HepG2 (cell line): ENCODE results near the gene TMEM139. TPM values are rescaled to one million over a fixed set of nuclear protein-coding genes. Genes with fewer than 3 reads are reported as not detected.
A peak's percentile ranks its signal among the peaks of the same experiment; 100 is the strongest.

Experiments
- ATF7-NPFF ChIP-seq: sonication (generic); formaldehyde crosslinking; IDR thresholded peaks from 2 replicates; pipeline ENCODE4 v1.8.1; 2023; ENCODE audit warnings: mild to moderate bottlenecking, low read depth, missing genetic modification reagents, moderate library complexity
- NFE2L1 ChIP-seq: sonication (generic); formaldehyde crosslinking; IDR thresholded peaks from 2 replicates; pipeline ENCODE4 v1.4.0; 2020; ENCODE audit warnings: missing genetic modification reagents, mild to moderate bottlenecking, borderline replicate concordance
- NFYC ChIP-seq: IDR thresholded peaks from 2 replicates; pipeline ENCODE4 v1.6.1; 2016; ENCODE audit warnings: missing genetic modification reagents, missing compliant biosample characterization
- NR2C2 ChIP-seq: sonication (generic); formaldehyde crosslinking; IDR thresholded peaks from 2 replicates; pipeline ENCODE4 v1.4.0; 2020; ENCODE audit warnings: missing genetic modification reagents, mild to moderate bottlenecking, moderate library complexity, borderline replicate concordance
- NR2F1 ChIP-seq, 2 experiments: fragments of 450-650 bp in 1 of 2; formaldehyde crosslinking in 1 of 2; IDR thresholded peaks; 2 replicates each; pipeline versions ENCODE4 v1.5.0 to v1.6.1; 2016 to 2020; ENCODE audit warnings: mild to moderate bottlenecking in 1 of 2, missing compliant biosample characterization in 1 of 2, missing genetic modification reagents in 1 of 2, moderate library complexity in 1 of 2
- SMC3 ChIP-seq: IDR thresholded peaks from 2 replicates; pipeline ENCODE4 v1.6.1; 2011; ENCODE audit warnings: low read length, improper control_type of control experiment
- SP4 ChIP-seq: sonication (generic); formaldehyde crosslinking; IDR thresholded peaks from 2 replicates; pipeline ENCODE4 v1.8.1; 2023; ENCODE audit warnings: mild to moderate bottlenecking, missing genetic modification reagents
- SPEN ChIP-seq: sonication (generic); formaldehyde crosslinking; IDR thresholded peaks from 2 replicates; pipeline ENCODE4 v1.5.1; 2020; ENCODE audit warnings: low read depth, mild to moderate bottlenecking, missing genetic modification reagents
- SRY ChIP-seq: sonication (generic); formaldehyde crosslinking; IDR thresholded peaks from 2 replicates; pipeline ENCODE4 v1.8.0; 2022; ENCODE audit warnings: mild to moderate bottlenecking, missing genetic modification reagents
- ZFP36L2 ChIP-seq: sonication (generic); formaldehyde crosslinking; IDR thresholded peaks from 2 replicates; pipeline ENCODE4 v1.4.0; 2020; ENCODE audit warnings: missing genetic modification reagents
- ZNF432 ChIP-seq: sonication (generic); formaldehyde crosslinking; IDR thresholded peaks from 2 replicates; pipeline ENCODE4 v1.5.0; 2020; ENCODE audit warnings: missing genetic modification reagents, mild to moderate bottlenecking, borderline replicate concordance
- ZNF660 ChIP-seq: sonication (generic); formaldehyde crosslinking; IDR thresholded peaks from 2 replicates; pipeline ENCODE4 v1.5.1; 2020; ENCODE audit warnings: mild to moderate bottlenecking, low read depth, missing genetic modification reagents, borderline replicate concordance
- polyA plus RNA-seq, 8 experiments: library from polyadenylated mRNA; depleted of rRNA in 3 of 8; stranded (reverse) in 7 of 8; unstranded in 1 of 8; fragments of >200 nt; fragmentation: Illumina TruSeq in 4 of 8; extraction: Trizol in 4 of 8; gene quantifications; 2 replicates each; pipeline versions ENCODE4 v1.2.1 to v1.2.3, GENCODE V29; 2011 to 2016; ENCODE audit warnings: low read depth in 4 of 8, missing spikeins in 1 of 8, mixed read lengths in 1 of 8; ENCODE audit not compliant: insufficient read depth in 1 of 8
- total RNA-seq, 5 experiments: library from RNA; depleted of rRNA; stranded (reverse); fragments of >200 nt; fragmentation: Illumina TruSeq; extraction: Trizol; gene quantifications; 2 replicates each; pipeline ENCODE4 v1.2.3, GENCODE V29; 2016; ENCODE audit warnings: low read depth in 1 of 5
- TF ChIP-seq, protein P1 (sequence below): fragments of 450-650 bp; IDR thresholded peaks from 2 replicates; pipeline ENCODE4 v1.6.1; 2017; ENCODE audit warnings: mild to moderate bottlenecking
- TF ChIP-seq, protein P2 (sequence below): sonication (generic); formaldehyde crosslinking; IDR thresholded peaks from 2 replicates; pipeline ENCODE4 v1.9.0; 2021; ENCODE audit warnings: missing genetic modification reagents, mild to moderate bottlenecking, borderline replicate concordance
- TF ChIP-seq, protein P3 (sequence below): sonication (generic); formaldehyde crosslinking; IDR thresholded peaks from 2 replicates; pipeline ENCODE4 v1.4.0; 2020; ENCODE audit warnings: missing genetic modification reagents, low read depth, mild to moderate bottlenecking, borderline replicate concordance

Gene TMEM139
- total and polyA plus RNA-seq, 2 of the 13 experiments (the other 11 are each of a cell fraction or from before 2014, with no cell fraction given), result 7.9 to 14.0 TPM

DNA sequence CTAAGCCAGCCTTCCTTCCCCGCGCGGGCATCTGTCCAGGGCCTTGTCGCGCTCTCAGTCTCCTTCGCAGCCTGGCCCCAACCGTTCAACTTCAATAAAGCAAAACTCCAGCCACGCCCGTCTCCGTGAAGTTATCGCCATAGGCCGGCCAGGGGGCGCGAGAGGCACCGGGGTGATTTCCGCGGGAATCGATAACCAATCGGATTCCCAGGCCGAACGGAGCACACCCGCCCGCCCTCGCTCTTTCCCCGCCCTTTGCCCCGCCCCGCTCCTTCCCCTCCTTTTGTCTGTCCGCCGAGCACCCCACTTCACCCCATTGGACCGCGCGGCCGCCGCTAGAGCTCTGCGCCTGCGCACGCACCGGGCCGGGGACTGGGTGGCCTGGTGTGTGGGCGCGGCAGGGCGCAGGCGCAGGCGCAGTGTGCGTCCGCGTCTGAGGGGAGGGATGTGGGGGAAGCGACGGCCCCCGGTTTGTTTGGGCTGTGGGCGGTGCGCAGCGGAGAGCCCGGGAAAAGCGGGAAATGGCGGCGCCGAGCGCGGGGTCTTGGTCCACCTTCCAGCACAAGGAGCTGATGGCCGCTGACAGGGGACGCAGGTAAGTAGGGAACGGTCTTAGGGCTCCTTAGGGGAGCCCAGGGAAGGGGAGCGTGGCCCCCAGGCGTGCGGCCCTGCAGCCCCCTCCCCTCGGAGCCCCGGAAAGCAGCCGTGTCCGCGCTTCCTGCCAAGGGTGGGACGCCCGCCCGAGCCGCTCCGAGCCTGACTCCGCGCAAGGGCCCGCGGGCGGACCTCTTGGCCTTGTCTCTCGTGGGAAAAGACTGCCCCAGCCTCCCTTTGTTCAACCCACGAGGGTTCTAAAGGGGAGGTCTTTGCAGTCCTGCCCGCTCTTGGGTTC, 3.4 kb downstream of the TMEM139 start, which contains the start of gene CASP2 (continued):
- TF ChIP-seq, protein P1, sequence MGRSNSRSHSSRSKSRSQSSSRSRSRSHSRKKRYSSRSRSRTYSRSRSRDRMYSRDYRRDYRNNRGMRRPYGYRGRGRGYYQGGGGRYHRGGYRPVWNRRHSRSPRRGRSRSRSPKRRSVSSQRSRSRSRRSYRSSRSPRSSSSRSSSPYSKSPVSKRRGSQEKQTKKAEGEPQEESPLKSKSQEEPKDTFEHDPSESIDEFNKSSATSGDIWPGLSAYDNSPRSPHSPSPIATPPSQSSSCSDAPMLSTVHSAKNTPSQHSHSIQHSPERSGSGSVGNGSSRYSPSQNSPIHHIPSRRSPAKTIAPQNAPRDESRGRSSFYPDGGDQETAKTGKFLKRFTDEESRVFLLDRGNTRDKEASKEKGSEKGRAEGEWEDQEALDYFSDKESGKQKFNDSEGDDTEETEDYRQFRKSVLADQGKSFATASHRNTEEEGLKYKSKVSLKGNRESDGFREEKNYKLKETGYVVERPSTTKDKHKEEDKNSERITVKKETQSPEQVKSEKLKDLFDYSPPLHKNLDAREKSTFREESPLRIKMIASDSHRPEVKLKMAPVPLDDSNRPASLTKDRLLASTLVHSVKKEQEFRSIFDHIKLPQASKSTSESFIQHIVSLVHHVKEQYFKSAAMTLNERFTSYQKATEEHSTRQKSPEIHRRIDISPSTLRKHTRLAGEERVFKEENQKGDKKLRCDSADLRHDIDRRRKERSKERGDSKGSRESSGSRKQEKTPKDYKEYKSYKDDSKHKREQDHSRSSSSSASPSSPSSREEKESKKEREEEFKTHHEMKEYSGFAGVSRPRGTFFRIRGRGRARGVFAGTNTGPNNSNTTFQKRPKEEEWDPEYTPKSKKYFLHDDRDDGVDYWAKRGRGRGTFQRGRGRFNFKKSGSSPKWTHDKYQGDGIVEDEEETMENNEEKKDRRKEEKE, result no peak
- TF ChIP-seq ZFP36L2 (CRISPR knock-in tag) (no peak), ZNF660 (CRISPR knock-in tag) (no peak), ZNF432 (CRISPR knock-in tag) (no peak), NFYC (CRISPR knock-in tag) (peak; percentile 78), SP4 (CRISPR knock-in tag) (peak; percentile 82; the same call in 1 of the 2 replicates), SRY (CRISPR knock-in tag) (no peak), NR2F1 (CRISPR knock-in tag; IDR thresholded peaks at IDR 0.05) (no peak), ATF7-NPFF (peak; percentile 43; the same call in 1 of the 2 replicates), SMC3 (no peak), NR2C2 (CRISPR knock-in tag) (0 out of 2 replicates have a peak, but pooled peaks have one; percentile 20), NFE2L1 (0 out of 2 replicates have a peak, but pooled peaks have one; percentile 52), SPEN (CRISPR knock-in tag) (peak; percentile 77)
- TF ChIP-seq, protein P2, sequence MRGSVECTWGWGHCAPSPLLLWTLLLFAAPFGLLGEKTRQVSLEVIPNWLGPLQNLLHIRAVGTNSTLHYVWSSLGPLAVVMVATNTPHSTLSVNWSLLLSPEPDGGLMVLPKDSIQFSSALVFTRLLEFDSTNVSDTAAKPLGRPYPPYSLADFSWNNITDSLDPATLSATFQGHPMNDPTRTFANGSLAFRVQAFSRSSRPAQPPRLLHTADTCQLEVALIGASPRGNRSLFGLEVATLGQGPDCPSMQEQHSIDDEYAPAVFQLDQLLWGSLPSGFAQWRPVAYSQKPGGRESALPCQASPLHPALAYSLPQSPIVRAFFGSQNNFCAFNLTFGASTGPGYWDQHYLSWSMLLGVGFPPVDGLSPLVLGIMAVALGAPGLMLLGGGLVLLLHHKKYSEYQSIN (CRISPR knock-in tag), result no peak
- TF ChIP-seq, protein P3, sequence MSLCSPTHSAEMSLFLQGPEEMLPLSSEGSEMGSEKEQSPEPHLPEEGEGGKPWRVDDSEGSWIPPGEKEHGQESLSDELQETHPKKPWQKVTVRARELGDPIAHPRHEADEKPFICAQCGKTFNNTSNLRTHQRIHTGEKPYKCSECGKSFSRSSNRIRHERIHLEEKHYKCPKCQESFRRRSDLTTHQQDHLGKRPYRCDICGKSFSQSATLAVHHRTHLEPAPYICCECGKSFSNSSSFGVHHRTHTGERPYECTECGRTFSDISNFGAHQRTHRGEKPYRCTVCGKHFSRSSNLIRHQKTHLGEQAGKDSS (CRISPR knock-in tag), result no peak
